ENCODE results near the gene ZNF474. TPM values are rescaled to one million over a fixed set of nuclear protein-coding genes. Genes with fewer than 3 reads are reported as not detected.
A peak's percentile ranks its signal among the peaks of the same experiment; 100 is the strongest.

Gene ZNF474
- total and polyA plus RNA-seq, 12 donors = 0.11 to 0.88 (median 0.28) TPM; not detected in 3

- Histone ChIP-seq H3K4me3 (no peak overlapping the region), H3K36me3 (replicated peaks in 1 of 2) (no peaks in the 10 kb centered on the region), H3K4me1 (replicated peaks in 1 of 2) (no peaks in the 10 kb centered on the region), H3K27me3 (no peaks in the 10 kb centered on the region), H3K27ac (no peak overlapping the region), H3K9me3 (replicated peaks in 1 of 3) (no peaks in the 10 kb centered on the region)
- WGBS, 4 donors = 60 to 75% (median 67%) methylated on average over 3 of the region's 3 CpGs
- intact Hi-C loops (cut with DNase I) = no loop called here
- TF ChIP-seq POLR2A (IDR thresholded peaks at IDR 0.05) = no peak
- no peak for TF ChIP-seq CTCF (IDR thresholded peaks at IDR 0.05)
- DNase-seq = no peak
Measured at GRCh38 chr5:122095158-122095557, 34.2 kb upstream of the ZNF474 start.

- no peak overlapping the region for H3K27ac ChIP-seq
- H3K36me3 ChIP-seq (replicated peaks in 1 of 2) = no peaks in the 10 kb centered on the region
- no peak for DNase-seq
- 85 to 92% (median 91%) methylated on average over 1 of the region's 1 CpG for WGBS, 4 donors
- no peak overlapping the region for H3K4me3 ChIP-seq
- H3K4me1 ChIP-seq (replicated peaks in 1 of 2) = no peaks in the 10 kb centered on the region
- no peaks in the 10 kb centered on the region for H3K27me3 ChIP-seq
- H3K9me3 ChIP-seq (replicated peaks in 1 of 3) = no peaks in the 10 kb centered on the region
- TF ChIP-seq POLR2A (IDR thresholded peaks at IDR 0.05) (no peak), CTCF (IDR thresholded peaks at IDR 0.05) (no peak)
- intact Hi-C loops (cut with DNase I) = no loop called here
Measured at GRCh38 chr5:122097391-122097790, 32.0 kb upstream of the ZNF474 start.

- TF ChIP-seq CTCF (IDR thresholded peaks at IDR 0.05) (no peak), POLR2A (IDR thresholded peaks at IDR 0.05) (no peak)
- Histone ChIP-seq H3K27me3 (no peaks in the 10 kb centered on the region), H3K27ac (no peak overlapping the region), H3K9me3 (replicated peaks in 1 of 3) (no peaks in the 10 kb centered on the region), H3K4me1 (replicated peaks in 1 of 2) (no peaks in the 10 kb centered on the region), H3K4me3 (no peak overlapping the region), H3K36me3 (replicated peaks in 1 of 2) (no peaks in the 10 kb centered on the region)
- WGBS, 4 donors = 61 to 70% (median 65%) methylated on average over 5 to 6 of the region's 6 CpGs
- DNase-seq = peak in 5 of 7 donors; percentile 10 to 29 (median 21)
- intact Hi-C loops (cut with DNase I) = no loop called here
Measured at GRCh38 chr5:122099060-122099790, 30.1 kb upstream of the ZNF474 start.

- no peak overlapping the region for H3K4me3 ChIP-seq
- no peaks in the 10 kb centered on the region for H3K27me3 ChIP-seq
- H3K36me3 ChIP-seq (replicated peaks in 1 of 2) = no peaks in the 10 kb centered on the region
- intact Hi-C loops (cut with DNase I) = loop anchor here (10.0 kb wide), 2 partner anchors 117 to 137 kb away; partner anchors contain the start of gene SRFBP1 (in 1 of the 2)
- WGBS, 4 donors = 16 to 30% (median 21%) methylated on average over 4 of the region's 4 CpGs
- H3K4me1 ChIP-seq (replicated peaks in 1 of 2) = no peaks in the 10 kb centered on the region
- no peak overlapping the region for H3K27ac ChIP-seq
- TF ChIP-seq CTCF (IDR thresholded peaks at IDR 0.05) (peak; percentile 40 to 67 (median 59)), POLR2A (IDR thresholded peaks at IDR 0.05) (no peak)
- DNase-seq = peak in 1 of 7 donors; percentile 15
- no peaks in the 10 kb centered on the region for H3K9me3 ChIP-seq (replicated peaks in 1 of 3)
Measured at GRCh38 chr5:122101636-122102285, 27.6 kb upstream of the ZNF474 start.

Measured in adrenal gland (tissue), 12 donors.